A549 (cell line): ENCODE measurements around the gene C1S.

Source experiments
- EHF ChIP-seq: fragments of 250-450 bp; sonication (Bioruptor Pico); IDR thresholded peaks from 2 replicates; pipeline ENCODE4 v1.5.0; 2020; ENCODE audit warnings: mild to moderate bottlenecking
- EP300 ChIP-seq, 2 experiments: fragments of >200 bp; sonication (Bioruptor Twin); formaldehyde crosslinking; IDR thresholded peaks; 2 replicates in 1 of 2; 3 replicates in 1 of 2; pipeline ENCODE4 v1.6.1; 2016 to 2017
- NPAS2 ChIP-seq: fragments of 250-450 bp; sonication (Bioruptor Pico); IDR thresholded peaks from 2 replicates; pipeline ENCODE4 v1.8.0; 2022; ENCODE audit warnings: mild to moderate bottlenecking, moderate library complexity, borderline replicate concordance
- POLR2A ChIP-seq: IDR thresholded peaks from 2 replicates; pipeline ENCODE4 v1.6.1; 2012; ENCODE audit warnings: mild to moderate bottlenecking, low read length
- POLR2AphosphoS2 ChIP-seq: conservative IDR thresholded peaks from 2 replicates; pipeline ENCODE4 v1.6.1; 2012; ENCODE audit warnings: low read length, improper control_type of control experiment, inconsistent platforms
- ZSCAN20 ChIP-seq: fragments of 250-450 bp; sonication (Bioruptor Pico); IDR thresholded peaks from 2 replicates; pipeline ENCODE4 v1.8.0; 2022; ENCODE audit warnings: mild to moderate bottlenecking, moderate library complexity
- TF ChIP-seq, protein P1 (sequence below): fragments of 200-600 bp; sonication (generic); IDR thresholded peaks from 2 replicates; pipeline ENCODE4 v1.6.1; 2016; ENCODE audit warnings: antibody characterized with exemption, mild to moderate bottlenecking, moderate library complexity
- TF ChIP-seq, protein P2 (sequence below): fragments of >200 bp; sonication (Bioruptor Twin); formaldehyde crosslinking; IDR thresholded peaks from 3 replicates; pipeline ENCODE4 v1.5.1; 2016
- TF ChIP-seq, protein P3 (sequence below): fragments of 450-650 bp; IDR thresholded peaks from 2 replicates; pipeline ENCODE4 v1.6.1; 2014; ENCODE audit warnings: antibody characterized with exemption

DNA sequence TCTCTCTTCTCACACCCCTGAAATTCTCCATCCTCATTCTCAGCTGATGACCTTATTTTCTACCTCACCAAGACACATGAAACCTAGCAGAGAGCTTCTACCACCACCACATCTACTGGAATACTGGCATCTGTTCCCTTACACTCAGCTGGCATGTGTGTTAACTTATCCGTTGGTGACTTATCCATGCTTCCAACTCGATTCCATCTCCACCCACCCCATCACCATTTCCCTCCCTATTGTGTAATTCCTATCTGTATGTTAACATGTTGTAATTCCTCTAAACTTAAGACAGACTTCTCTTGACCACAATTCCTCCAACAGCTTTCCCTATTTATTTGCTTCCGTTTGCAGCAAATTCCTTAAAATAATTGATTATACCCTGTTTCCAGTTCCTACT, 15.4 kb downstream of the C1S start:
- TF ChIP-seq ZSCAN20 (CRISPR knock-in tag) (no peak), NPAS2 (CRISPR knock-in tag) (no peak), POLR2AphosphoS2 (no peak), EHF (CRISPR knock-in tag) (no peak), EP300 (IDR thresholded peaks at IDR 0.05) (no peak), POLR2A (no peak)
- TF ChIP-seq, protein P1, sequence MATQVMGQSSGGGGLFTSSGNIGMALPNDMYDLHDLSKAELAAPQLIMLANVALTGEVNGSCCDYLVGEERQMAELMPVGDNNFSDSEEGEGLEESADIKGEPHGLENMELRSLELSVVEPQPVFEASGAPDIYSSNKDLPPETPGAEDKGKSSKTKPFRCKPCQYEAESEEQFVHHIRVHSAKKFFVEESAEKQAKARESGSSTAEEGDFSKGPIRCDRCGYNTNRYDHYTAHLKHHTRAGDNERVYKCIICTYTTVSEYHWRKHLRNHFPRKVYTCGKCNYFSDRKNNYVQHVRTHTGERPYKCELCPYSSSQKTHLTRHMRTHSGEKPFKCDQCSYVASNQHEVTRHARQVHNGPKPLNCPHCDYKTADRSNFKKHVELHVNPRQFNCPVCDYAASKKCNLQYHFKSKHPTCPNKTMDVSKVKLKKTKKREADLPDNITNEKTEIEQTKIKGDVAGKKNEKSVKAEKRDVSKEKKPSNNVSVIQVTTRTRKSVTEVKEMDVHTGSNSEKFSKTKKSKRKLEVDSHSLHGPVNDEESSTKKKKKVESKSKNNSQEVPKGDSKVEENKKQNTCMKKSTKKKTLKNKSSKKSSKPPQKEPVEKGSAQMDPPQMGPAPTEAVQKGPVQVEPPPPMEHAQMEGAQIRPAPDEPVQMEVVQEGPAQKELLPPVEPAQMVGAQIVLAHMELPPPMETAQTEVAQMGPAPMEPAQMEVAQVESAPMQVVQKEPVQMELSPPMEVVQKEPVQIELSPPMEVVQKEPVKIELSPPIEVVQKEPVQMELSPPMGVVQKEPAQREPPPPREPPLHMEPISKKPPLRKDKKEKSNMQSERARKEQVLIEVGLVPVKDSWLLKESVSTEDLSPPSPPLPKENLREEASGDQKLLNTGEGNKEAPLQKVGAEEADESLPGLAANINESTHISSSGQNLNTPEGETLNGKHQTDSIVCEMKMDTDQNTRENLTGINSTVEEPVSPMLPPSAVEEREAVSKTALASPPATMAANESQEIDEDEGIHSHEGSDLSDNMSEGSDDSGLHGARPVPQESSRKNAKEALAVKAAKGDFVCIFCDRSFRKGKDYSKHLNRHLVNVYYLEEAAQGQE = no peak
- TF ChIP-seq, protein P2, sequence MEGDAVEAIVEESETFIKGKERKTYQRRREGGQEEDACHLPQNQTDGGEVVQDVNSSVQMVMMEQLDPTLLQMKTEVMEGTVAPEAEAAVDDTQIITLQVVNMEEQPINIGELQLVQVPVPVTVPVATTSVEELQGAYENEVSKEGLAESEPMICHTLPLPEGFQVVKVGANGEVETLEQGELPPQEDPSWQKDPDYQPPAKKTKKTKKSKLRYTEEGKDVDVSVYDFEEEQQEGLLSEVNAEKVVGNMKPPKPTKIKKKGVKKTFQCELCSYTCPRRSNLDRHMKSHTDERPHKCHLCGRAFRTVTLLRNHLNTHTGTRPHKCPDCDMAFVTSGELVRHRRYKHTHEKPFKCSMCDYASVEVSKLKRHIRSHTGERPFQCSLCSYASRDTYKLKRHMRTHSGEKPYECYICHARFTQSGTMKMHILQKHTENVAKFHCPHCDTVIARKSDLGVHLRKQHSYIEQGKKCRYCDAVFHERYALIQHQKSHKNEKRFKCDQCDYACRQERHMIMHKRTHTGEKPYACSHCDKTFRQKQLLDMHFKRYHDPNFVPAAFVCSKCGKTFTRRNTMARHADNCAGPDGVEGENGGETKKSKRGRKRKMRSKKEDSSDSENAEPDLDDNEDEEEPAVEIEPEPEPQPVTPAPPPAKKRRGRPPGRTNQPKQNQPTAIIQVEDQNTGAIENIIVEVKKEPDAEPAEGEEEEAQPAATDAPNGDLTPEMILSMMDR = no peak
- TF ChIP-seq, protein P3, sequence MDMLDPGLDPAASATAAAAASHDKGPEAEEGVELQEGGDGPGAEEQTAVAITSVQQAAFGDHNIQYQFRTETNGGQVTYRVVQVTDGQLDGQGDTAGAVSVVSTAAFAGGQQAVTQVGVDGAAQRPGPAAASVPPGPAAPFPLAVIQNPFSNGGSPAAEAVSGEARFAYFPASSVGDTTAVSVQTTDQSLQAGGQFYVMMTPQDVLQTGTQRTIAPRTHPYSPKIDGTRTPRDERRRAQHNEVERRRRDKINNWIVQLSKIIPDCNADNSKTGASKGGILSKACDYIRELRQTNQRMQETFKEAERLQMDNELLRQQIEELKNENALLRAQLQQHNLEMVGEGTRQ = no peak
